ENCODE measurements around the gene TSPAN11. TPM values are rescaled to one million over a fixed set of nuclear protein-coding genes. Genes with fewer than 3 reads are reported as not detected.

The TSPAN11 gene
- total and polyA plus RNA-seq, 2 of the 8 experiments (the other 6 are each of a cell fraction or from before 2014, with no cell fraction given): 3.9 to 8.2 TPM

GRCh38 chr12:31011336-31011735, 84.8 kb downstream of the TSPAN11 start:
- TF ChIP-seq EZH2 (IDR thresholded peaks at IDR 0.05; ENCODE audit: low read depth, low read length, severe bottlenecking) (no peak), TCF12 (IDR thresholded peaks at IDR 0.05; ENCODE audit: low read depth, low read length) (no peak), BRCA1 (IDR thresholded peaks at IDR 0.05; ENCODE audit: low read depth, low read length) (no peak), CBX8 (IDR thresholded peaks at IDR 0.05; ENCODE audit: borderline replicate concordance, low read depth, low read length) (no peak), JUND (IDR thresholded peaks at IDR 0.05; ENCODE audit: low read length) (no peak), GTF2F1 (IDR thresholded peaks at IDR 0.05; ENCODE audit: borderline replicate concordance, low read depth, low read length) (no peak), CHD2 (IDR thresholded peaks at IDR 0.05; ENCODE audit: low read length) (no peak), SIRT6 (IDR thresholded peaks at IDR 0.05; ENCODE audit: low read length) (no peak)
- H3K79me1 ChIP-seq (ENCODE audit: low read depth, low read length): no peaks in the 10 kb centered on the region
- H2BK120ac ChIP-seq (replicated peaks; ENCODE audit: low read depth, low read length): no peak overlapping the region
- CTCF ChIA-PET (ENCODE audit: partially characterized antibody): interaction anchor here (0.6 to 3.3 kb wide), 10 partner anchors 11 to 625 kb away, joined by 3 to 14 read pairs (median 8); no protein-coding TSS in a partner anchor
- no peak overlapping the region for H3K9ac ChIP-seq (replicated peaks in 1 of 4; ENCODE audit: extremely low read depth in 1 of 4, low read depth in 3 of 4, low read length in 3 of 4)
- no peak overlapping the region for H4K91ac ChIP-seq (replicated peaks; ENCODE audit: insufficient read length, low read length)
- H2BK5ac ChIP-seq (ENCODE audit: low read depth, low read length): no peak overlapping the region
- DNase-seq (ENCODE audit: low read depth in 1 of 2, low spot score in 2 of 2): no peak
- no peak overlapping the region for H3K14ac ChIP-seq (ENCODE audit: insufficient read length)
- peaks cover 0 to under 1% of the 10 kb centered on the region in 2 experiments for H4K20me1 ChIP-seq (replicated peaks in 1 of 2; ENCODE audit: control insufficient read depth in 1 of 2, insufficient read depth in 2 of 2, low read length in 2 of 2)
- H3K79me2 ChIP-seq (ENCODE audit: control insufficient read depth in 1 of 2, insufficient read depth in 2 of 2, low read length in 2 of 2): no peaks in the 10 kb centered on the region
- no peaks in the 10 kb centered on the region for H3K9me3 ChIP-seq (ENCODE audit: insufficient read depth in 2 of 2, low read depth in 1 of 2, low read length in 1 of 2)
- no peak overlapping the region for H3K4me2 ChIP-seq (ENCODE audit: insufficient read depth in 1 of 2, low read depth in 2 of 2, low read length in 2 of 2)
- POLR2A ChIA-PET (ENCODE audit: partially characterized antibody): interaction anchor here (0.6 kb wide), 1 partner anchor 178 kb away, joined by 3 read pairs; no protein-coding TSS in a partner anchor
- WGBS, 2 experiments (ENCODE audit: extremely low coverage in 1 of 2, insufficient coverage in 1 of 2, insufficient read length in 1 of 2, insufficient replicate concordance in 2 of 2, low coverage in 1 of 2, low lambda C conversion rate in 2 of 2, missing lambda C conversion rate in 1 of 2): 87% methylated on average over 4 of the region's 5 CpGs; no CpG with 5 or more reads in 1 of the 2 experiments
- no peak overlapping the region for H3K4me3 ChIP-seq (ENCODE audit: extremely low read depth in 1 of 4, insufficient read depth in 2 of 4, low read depth in 3 of 4, low read length in 4 of 4)
- no peak overlapping the region for H3K18ac ChIP-seq (ENCODE audit: extremely low read depth, low read length)
- H3K56ac ChIP-seq (replicated peaks; ENCODE audit: insufficient read length, low read depth, low read length): no peak overlapping the region
- H2AFZ ChIP-seq (ENCODE audit: low read length): no peak overlapping the region
- H2BK12ac ChIP-seq (ENCODE audit: low read depth, low read length): no peak overlapping the region
- H3K27ac ChIP-seq (ENCODE audit: low read depth, low read length): no peak overlapping the region
- H4K8ac ChIP-seq (ENCODE audit: extremely low read depth, insufficient read depth, low read length): no peak overlapping the region
- H3K36me3 ChIP-seq (ENCODE audit: control insufficient read depth in 2 of 4, insufficient read depth in 4 of 4, low read length in 3 of 4): no peaks in the 10 kb centered on the region
- no peak overlapping the region for H3K23ac ChIP-seq (ENCODE audit: insufficient read length)
- FAIRE-seq: no peak
- H3K27me3 ChIP-seq (replicated peaks in 1 of 4; ENCODE audit: control insufficient read depth in 3 of 4, extremely low read depth in 1 of 4, insufficient read depth in 3 of 4, low read length in 3 of 4): no peaks in the 10 kb centered on the region; a peak in 1 of 7 replicates
- H2BK20ac ChIP-seq (ENCODE audit: low read length): no peak overlapping the region
- no peaks in the 10 kb centered on the region for H3K23me2 ChIP-seq (ENCODE audit: low read depth, low read length)
- H2AK5ac ChIP-seq (ENCODE audit: low read depth, low read length): no peak overlapping the region
- H4K5ac ChIP-seq (ENCODE audit: insufficient read length, low read depth, low read length): no peak overlapping the region
- H2BK15ac ChIP-seq (ENCODE audit: low read length): no peak overlapping the region
- H3K4me1 ChIP-seq (replicated peaks in 1 of 4; ENCODE audit: control insufficient read depth in 3 of 4, insufficient read depth in 4 of 4, low read length in 3 of 4): peaks cover 0 to 3% (median 0%) of the 10 kb centered on the region in 4 experiments; a peak in 1 of 7 replicates
- no peak overlapping the region for H3K4ac ChIP-seq (replicated peaks; ENCODE audit: insufficient read length, low read depth, low read length)

Data from H1 (cell line).